ENCODE data around the gene MAPK14. TPM values are rescaled to one million over a fixed set of nuclear protein-coding genes. Genes with fewer than 3 reads are reported as not detected.

The MAPK14 gene
- total RNA-seq, 1 donor from 2014 or later: 27.3 TPM

GRCh38 chr6:36133148-36133547, 105.5 kb downstream of the MAPK14 start:
- no peak for TF ChIP-seq CTCF (conservative IDR thresholded peaks at IDR 0.05; ENCODE audit: low read depth, low read length)
- no peak for DNase-seq (ENCODE audit: low read depth)
- no peak overlapping the region for H3K4me3 ChIP-seq (ENCODE audit: low read depth, low read length)

GRCh38 chr6:36133912-36134311, 106.3 kb downstream of the MAPK14 start:
- no peak overlapping the region for H3K4me3 ChIP-seq (ENCODE audit: low read depth, low read length)
- no peak for DNase-seq (ENCODE audit: low read depth)

GRCh38 chr6:36135053-36135731, 107.6 kb downstream of the MAPK14 start:
- no peak overlapping the region for H3K4me3 ChIP-seq (ENCODE audit: low read depth, low read length)
- no peak for TF ChIP-seq CTCF (conservative IDR thresholded peaks at IDR 0.05; ENCODE audit: low read depth, low read length)
- no peak for DNase-seq (ENCODE audit: low read depth)

More at GRCh38 chr6:36133912-36134311, 106.3 kb downstream of the MAPK14 start:
- TF ChIP-seq CTCF (conservative IDR thresholded peaks at IDR 0.05; ENCODE audit: low read depth, low read length): no peak

GRCh38 chr6:36136034-36136433, 108.4 kb downstream of the MAPK14 start:
- no peak overlapping the region for H3K4me3 ChIP-seq (ENCODE audit: low read depth, low read length)
- no peak for TF ChIP-seq CTCF (conservative IDR thresholded peaks at IDR 0.05; ENCODE audit: low read depth, low read length)
- DNase-seq (ENCODE audit: low read depth): no peak

GRCh38 chr6:36136551-36136950, 108.9 kb downstream of the MAPK14 start:
- no peak for DNase-seq (ENCODE audit: low read depth)
- no peak overlapping the region for H3K4me3 ChIP-seq (ENCODE audit: low read depth, low read length)
- no peak for TF ChIP-seq CTCF (conservative IDR thresholded peaks at IDR 0.05; ENCODE audit: low read depth, low read length)

GRCh38 chr6:36138667-36139066, 111.1 kb downstream of the MAPK14 start:
- no peak overlapping the region for H3K4me3 ChIP-seq (ENCODE audit: low read depth, low read length)
- DNase-seq (ENCODE audit: low read depth): no peak
- TF ChIP-seq CTCF (conservative IDR thresholded peaks at IDR 0.05; ENCODE audit: low read depth, low read length): no peak

GRCh38 chr6:36139431-36139830, 111.8 kb downstream of the MAPK14 start:
- H3K4me3 ChIP-seq (ENCODE audit: low read depth, low read length): no peak overlapping the region
- no peak for DNase-seq (ENCODE audit: low read depth)
- peak; percentile 43 for TF ChIP-seq CTCF (conservative IDR thresholded peaks at IDR 0.05; ENCODE audit: low read depth, low read length)
